ENCODE measurements around the gene MYOF.

- TF ChIP-seq POLR2A (IDR thresholded peaks at IDR 0.05; ENCODE audit: low read depth, low read length): no peak
- no peak for TF ChIP-seq CHD2 (IDR thresholded peaks at IDR 0.05; ENCODE audit: borderline replicate concordance, low read depth, low read length)
These were observed 182.4 kb downstream of the MYOF start for GRCh38 chr10:93299606-93300287.

Data from GM12878 (cell line).